ENCODE results near the gene SP3.

Gene SP3

DNA sequence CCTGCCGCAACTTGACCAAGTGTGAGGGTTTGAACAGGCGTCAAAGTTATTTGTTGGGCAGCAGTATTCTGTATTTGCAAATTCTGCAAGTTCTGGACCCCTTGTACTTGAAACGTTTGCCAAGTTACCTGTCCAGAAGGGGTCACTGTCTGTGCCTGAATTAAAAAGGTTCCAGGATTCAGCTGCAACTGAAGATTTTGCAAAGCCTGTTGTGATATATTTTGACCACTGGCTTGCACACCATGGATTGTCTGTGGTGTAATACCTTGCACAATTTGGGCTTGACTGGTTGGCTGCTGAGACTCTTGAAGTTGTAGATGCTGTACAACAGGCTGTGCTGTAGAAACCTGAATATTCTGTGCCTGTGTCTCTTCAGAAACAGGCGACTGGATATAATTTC, 10.2 kb downstream of the SP3 start:
- DNase-seq (ENCODE audit: low read depth, low spot score) = no peak
- no peak overlapping the region for H3K4me3 ChIP-seq (ENCODE audit: low read length)

- H3K4me3 ChIP-seq (ENCODE audit: low read length) = no peak overlapping the region
- DNase-seq (ENCODE audit: low read depth, low spot score) = no peak
Measured at GRCh38 chr2:173953047-173953424, 12.1 kb downstream of the SP3 start.

DNA sequence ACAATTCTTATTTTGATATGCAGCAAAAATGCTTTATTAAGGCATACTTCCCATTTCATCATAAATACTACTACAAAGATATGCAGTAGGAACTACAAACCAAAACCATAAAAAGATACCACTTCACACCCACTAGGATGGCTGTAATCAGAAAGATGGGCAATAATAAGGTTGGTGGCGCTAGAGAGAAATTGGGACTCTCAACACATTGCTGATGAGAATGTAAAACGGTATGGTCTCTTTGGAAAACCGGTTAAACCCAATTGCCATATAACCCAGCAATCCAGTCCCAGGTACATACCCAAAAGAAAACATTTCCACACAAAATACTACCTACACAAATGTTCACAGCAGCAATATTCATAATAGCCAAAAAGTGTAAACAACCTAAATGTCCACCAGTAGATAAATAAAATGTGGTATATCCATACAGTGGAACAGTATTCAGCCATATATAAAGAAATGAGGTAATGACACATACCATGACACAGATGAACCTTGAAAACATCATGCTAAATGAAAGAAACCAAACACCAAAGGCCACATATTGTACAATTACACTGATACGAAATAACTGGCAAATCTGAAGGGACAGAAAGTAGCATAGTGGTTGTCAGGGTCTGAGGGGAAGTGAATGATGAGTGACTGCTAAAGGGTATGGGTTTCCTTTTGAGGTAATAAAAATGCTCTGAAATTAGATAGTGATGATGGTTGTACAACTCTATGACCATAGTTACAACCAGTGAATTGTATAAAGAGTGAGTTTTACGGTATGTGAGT, 12.7 kb downstream of the SP3 start:
- no peak overlapping the region for H3K4me3 ChIP-seq (ENCODE audit: low read length)

GRCh38 chr2:173948842-173949241, 16.3 kb downstream of the SP3 start:
- no peak for DNase-seq (ENCODE audit: low read depth, low spot score)

More for the DNA sequence above, 12.7 kb downstream of the SP3 start:
- no peak for DNase-seq (ENCODE audit: low read depth, low spot score)

DNA sequence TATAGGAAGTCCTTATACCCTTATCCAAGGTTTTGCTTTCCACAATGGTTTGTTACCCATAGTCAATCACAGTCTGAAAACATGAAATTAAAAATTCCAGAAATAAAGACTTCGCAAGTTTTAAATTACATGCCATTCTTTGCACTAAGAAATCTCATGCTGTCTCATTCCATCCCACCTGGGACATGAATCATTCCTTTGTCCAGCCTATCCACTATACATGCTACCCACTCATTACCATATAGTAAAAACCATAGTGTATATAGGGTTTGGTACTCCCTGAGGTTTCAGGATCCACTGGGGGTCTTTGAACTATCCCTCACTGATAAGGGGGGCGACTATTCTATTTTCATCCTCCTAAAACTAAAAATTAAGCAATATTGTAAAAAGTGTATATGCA, 17.0 kb downstream of the SP3 start:
- H3K4me3 ChIP-seq (ENCODE audit: low read length) = no peak overlapping the region
- no peak for DNase-seq (ENCODE audit: low read depth, low spot score)

More at GRCh38 chr2:173948842-173949241, 16.3 kb downstream of the SP3 start:
- no peak overlapping the region for H3K4me3 ChIP-seq (ENCODE audit: low read length)

DNA sequence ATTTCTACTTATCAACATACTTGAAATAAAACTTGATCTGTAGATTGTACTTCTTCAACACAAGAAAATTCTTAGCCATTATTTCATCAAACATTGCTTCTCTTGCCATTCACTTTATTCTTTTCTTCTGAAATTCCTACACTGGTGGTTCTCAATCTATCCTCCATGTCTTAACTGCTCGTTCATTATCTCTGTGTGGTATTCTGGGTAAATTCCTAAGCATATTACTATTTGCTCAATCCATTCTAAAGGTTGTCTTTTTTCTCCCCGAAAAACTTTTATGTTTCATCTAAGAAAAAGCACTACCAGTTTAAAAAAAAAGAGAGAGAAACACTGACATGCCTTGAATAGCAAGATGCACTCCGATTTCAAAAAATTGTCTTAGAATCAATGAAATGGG, 18.0 kb downstream of the SP3 start:
- no peak overlapping the region for H3K4me3 ChIP-seq (ENCODE audit: low read length)
- no peak for DNase-seq (ENCODE audit: low read depth, low spot score)

DNA sequence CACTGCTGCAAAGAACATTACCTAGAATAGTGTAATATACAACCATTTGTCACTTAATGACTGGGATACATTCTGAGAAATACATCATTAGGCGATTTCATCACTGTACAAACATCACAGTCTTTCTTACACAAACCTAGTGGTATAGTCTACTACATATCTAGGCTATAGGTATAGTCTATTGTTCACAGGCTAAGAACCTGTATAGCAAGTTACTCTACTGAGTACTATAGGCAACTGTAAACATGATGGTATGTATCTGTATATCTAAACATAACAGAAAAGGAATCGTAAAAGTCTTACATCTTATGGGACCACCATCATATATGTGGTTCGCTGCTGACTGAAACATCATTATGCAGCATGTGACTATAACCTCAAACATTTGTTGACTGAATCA, 21.4 kb downstream of the SP3 start:
- no peak overlapping the region for H3K4me3 ChIP-seq (ENCODE audit: low read length)
- no peak for DNase-seq (ENCODE audit: low read depth, low spot score)

DNA sequence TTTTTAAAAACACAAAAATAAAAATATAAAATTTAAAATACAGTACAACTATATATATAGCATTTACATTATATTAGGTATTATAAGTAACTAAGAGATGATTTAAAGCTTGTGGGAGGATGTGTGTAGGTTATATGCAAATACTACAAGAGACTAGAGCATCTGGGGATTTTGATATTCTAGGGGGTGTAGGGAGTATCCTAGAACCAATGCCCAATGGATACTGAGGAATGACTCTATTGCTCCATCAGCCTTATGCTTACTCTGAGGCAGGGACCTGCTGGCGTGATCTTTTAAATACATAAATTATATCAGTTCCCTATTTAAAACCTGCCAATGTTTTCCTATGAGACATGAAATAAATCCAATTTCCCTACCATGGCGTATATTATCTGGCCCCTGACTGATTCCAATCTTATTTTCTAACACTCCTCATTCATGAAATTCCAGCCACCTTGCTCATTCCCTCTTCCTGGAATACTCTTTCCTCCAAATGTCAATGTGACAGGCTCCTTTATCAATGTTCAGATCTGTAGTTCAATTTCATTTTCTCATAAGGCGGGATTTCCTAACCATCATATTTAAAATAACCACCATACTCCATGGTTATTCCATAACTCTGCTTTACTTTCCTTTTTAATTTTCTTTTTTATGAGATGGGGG, 22.2 kb downstream of the SP3 start:
- no peak overlapping the region for H3K4me3 ChIP-seq (ENCODE audit: low read length)
- no peak for DNase-seq (ENCODE audit: low read depth, low spot score)

DNA sequence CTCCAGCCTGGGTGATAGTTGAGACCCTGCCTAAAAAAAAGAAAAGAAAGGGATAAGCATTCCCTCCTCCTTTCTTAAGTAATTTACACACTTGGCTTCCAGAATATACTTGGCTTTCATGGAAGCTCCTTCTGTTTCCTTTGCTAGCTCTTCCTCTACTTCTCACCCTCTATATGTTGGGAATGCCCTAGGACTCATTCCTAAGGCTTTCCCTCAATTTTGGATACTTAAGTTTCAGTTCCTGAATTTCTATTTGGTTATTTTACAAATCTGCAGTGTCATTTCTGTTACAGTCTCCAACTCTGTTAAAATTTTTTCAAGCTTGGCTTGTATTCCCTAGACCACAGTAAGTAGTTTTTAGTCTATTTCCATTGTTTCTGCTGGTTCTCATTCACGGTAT, 23.6 kb downstream of the SP3 start:
- DNase-seq (ENCODE audit: low read depth, low spot score) = no peak
- H3K4me3 ChIP-seq (ENCODE audit: low read length) = no peak overlapping the region

DNA sequence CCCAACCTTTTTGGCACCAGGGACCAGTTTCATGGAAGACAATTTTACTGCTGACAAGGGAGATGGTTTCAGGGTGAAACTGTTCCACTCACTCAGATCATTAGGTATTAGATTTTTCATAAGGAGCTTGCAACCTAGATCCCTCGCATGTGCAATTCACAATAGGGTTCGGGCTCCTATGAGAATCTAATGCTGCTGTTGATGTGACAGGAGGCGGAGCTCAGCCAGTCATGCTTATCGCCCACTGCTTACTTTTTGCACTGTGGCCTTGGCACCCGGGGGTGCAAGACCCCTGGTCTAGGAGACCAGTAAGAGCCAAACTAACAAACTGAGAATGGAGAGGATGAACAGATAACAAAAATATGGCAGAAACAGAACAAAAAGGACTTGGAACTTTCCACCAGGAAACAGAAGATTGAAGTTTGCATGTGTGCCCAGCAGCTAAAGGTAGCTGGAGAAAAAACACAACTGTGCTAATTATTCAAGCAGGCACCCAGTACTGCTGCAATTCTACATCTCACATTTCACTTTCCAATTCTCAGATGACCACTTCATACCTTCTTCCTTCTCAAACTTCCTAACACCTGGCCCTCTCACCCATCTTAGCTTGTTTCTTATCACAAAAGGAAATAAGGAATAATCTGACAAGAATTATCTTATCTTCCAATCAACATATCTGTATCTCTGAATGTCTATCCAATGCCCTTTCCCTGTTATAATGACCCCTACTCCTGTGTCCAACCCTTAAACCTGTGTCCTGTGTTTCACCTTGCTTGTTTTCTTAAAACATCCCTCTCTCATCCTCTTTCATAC, 24.8 kb downstream of the SP3 start:
- DNase-seq (ENCODE audit: low read depth, low spot score) = no peak
- no peak overlapping the region for H3K4me3 ChIP-seq (ENCODE audit: low read length)

- no peak overlapping the region for H3K4me3 ChIP-seq (ENCODE audit: low read length)
- DNase-seq (ENCODE audit: low read depth, low spot score) = no peak
Measured at GRCh38 chr2:173938700-173939384, 26.3 kb downstream of the SP3 start.

- DNase-seq (ENCODE audit: low read depth, low spot score) = no peak
- no peak overlapping the region for H3K4me3 ChIP-seq (ENCODE audit: low read length)
Measured at GRCh38 chr2:173935305-173935704, 29.9 kb downstream of the SP3 start.

- no peak for DNase-seq (ENCODE audit: low read depth, low spot score)
- no peak overlapping the region for H3K4me3 ChIP-seq (ENCODE audit: low read length)
Measured at GRCh38 chr2:173934895-173935294, 30.3 kb downstream of the SP3 start.

GRCh38 chr2:173931751-173932150, 33.4 kb downstream of the SP3 start:
- DNase-seq (ENCODE audit: low read depth, low spot score) = no peak

GRCh38 chr2:173929441-173929840, 35.7 kb downstream of the SP3 start:
- DNase-seq (ENCODE audit: low read depth, low spot score) = no peak
- H3K4me3 ChIP-seq (ENCODE audit: low read length) = no peak overlapping the region

More at GRCh38 chr2:173931751-173932150, 33.4 kb downstream of the SP3 start:
- H3K4me3 ChIP-seq (ENCODE audit: low read length) = no peak overlapping the region

DNA sequence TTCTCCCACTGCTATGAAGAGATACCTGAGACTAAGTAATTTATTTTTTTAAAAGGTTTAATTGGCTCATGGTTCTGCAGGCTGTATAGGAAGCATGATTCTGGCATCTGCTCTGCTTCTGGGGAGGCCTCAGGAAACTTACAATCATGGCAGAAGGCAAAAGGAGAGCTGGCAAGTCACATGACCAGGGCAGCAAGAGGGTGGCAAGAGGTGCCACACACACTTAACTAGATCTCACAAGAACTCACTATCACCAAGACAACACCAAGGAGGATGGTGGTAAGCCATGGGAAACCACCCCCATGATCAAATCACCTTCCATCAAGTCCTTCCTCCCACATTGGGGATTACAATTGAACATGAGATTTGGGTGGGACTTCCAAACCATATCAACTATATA, 38.3 kb downstream of the SP3 start:
- no peak overlapping the region for H3K4me3 ChIP-seq (ENCODE audit: low read length)
- DNase-seq (ENCODE audit: low read depth, low spot score) = no peak

DNA sequence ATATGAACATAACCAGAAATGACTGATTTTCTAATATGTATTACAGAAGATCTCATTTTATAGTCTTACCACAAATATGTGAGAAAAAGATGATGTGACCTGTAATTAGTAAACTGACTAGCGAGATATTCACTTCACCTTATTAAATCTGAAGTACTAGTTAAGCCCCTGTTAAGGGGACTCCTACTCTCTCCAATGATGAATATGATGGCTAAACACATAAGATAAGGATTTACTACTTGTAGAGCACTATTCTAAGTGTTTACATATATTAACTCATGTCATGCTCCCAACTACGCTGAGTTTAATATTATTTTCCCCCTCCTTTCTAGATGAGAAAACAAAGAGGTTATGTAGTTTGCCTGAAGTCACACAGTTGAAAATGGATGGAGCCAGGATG, 40.9 kb downstream of the SP3 start:
- H3K4me3 ChIP-seq (ENCODE audit: low read length) = no peak overlapping the region
- no peak for DNase-seq (ENCODE audit: low read depth, low spot score)

GRCh38 chr2:173922760-173923159, 42.4 kb downstream of the SP3 start:
- H3K4me3 ChIP-seq (ENCODE audit: low read length) = no peak overlapping the region
- DNase-seq (ENCODE audit: low read depth, low spot score) = no peak

DNA sequence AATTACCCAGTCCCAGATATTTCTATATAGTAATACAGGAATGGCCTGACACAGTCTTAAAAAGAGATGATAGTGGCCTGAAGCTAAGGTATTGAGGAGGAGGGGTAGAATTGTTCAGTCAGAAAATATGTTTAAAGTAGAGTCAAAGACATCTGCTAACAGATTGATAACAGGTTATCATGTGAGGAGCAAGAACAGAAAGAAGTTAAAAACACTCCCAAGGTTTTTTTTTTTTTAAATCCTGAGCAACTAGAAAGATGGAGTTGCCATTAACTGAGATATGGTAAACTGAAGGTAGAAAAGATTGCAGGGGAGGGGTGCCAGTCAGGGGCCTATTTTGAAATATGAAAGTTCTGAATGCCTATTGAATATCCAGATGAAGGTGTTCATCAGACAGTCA, 43.1 kb downstream of the SP3 start:
- DNase-seq (ENCODE audit: low read depth, low spot score) = no peak
- no peak overlapping the region for H3K4me3 ChIP-seq (ENCODE audit: low read length)

All from Jurkat, Clone E6-1 (cell line).